GM18951 (cell line): ENCODE data around the gene SLC6A2.

Experiments
- POLR2A ChIP-seq: IDR thresholded peaks from 4 replicates; pipeline ENCODE4 v1.6.1; 2011; ENCODE audit warnings: mild to moderate bottlenecking; ENCODE audit not compliant: insufficient read length, insufficient read depth; ENCODE audit errors: extremely low read depth
- in situ Hi-C: fragments of 300-500 bp; cut with MboI; formaldehyde crosslinking; loops from one replicate; pipeline ENCODE4 v1.12.0; 2022; ENCODE audit warnings: low sequenced_read_pairs, mixed read lengths, inconsistent platforms; ENCODE audit not compliant: unreplicated experiment

SLC6A2 gene

GRCh38 chr16:55634193-55634592, 21.6 kb upstream of the SLC6A2 start:
- TF ChIP-seq POLR2A = no peak
- in situ Hi-C loops = no loop called here

GRCh38 chr16:55638256-55638655, 17.5 kb upstream of the SLC6A2 start:
- TF ChIP-seq POLR2A = no peak

DNA sequence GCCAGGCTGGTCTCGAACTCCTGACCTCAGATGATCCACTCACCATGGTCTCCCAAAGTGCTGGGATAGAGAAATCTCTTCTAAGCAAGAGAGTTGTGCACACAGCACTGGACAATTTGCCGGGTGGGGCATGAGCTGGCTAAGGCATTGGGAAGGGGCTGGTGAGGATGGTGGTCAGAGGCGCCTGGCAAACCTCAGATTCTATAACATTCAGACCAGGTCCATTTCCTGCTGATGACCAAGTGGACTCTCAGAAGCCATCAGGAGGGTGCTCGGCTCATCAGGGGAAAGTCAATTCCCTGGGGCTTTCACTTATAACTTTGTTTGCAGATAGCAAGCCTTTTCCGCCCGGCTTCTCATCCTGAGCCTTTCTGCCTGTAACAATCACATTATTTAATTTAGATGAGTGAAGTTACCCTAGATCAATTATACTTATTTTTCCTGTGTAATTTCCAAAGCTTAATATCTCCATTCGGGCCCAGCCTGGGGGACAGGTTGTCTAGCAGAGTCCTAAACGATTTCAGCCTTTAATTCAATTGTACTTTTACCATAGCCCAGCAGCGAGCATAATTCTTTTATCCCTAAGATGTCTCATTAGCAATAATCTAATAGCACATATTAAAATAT, 15.0 kb upstream of the SLC6A2 start:
- in situ Hi-C loops = no loop called here
- TF ChIP-seq POLR2A = no peak

More at GRCh38 chr16:55638256-55638655, 17.5 kb upstream of the SLC6A2 start:
- in situ Hi-C loops = no loop called here

- TF ChIP-seq POLR2A = no peak
- in situ Hi-C loops = no loop called here
Observed at GRCh38 chr16:55641430-55642056, 14.2 kb upstream of the SLC6A2 start.

- in situ Hi-C loops = no loop called here
- no peak for TF ChIP-seq POLR2A
Observed at GRCh38 chr16:55642611-55643010, 13.2 kb upstream of the SLC6A2 start.

GRCh38 chr16:55643161-55643970, 12.4 kb upstream of the SLC6A2 start:
- no peak for TF ChIP-seq POLR2A
- in situ Hi-C loops = no loop called here

GRCh38 chr16:55645986-55646385, 9.8 kb upstream of the SLC6A2 start:
- TF ChIP-seq POLR2A = no peak
- in situ Hi-C loops = no loop called here

GRCh38 chr16:55647343-55647742, 8.4 kb upstream of the SLC6A2 start:
- TF ChIP-seq POLR2A = no peak
- in situ Hi-C loops = no loop called here

DNA sequence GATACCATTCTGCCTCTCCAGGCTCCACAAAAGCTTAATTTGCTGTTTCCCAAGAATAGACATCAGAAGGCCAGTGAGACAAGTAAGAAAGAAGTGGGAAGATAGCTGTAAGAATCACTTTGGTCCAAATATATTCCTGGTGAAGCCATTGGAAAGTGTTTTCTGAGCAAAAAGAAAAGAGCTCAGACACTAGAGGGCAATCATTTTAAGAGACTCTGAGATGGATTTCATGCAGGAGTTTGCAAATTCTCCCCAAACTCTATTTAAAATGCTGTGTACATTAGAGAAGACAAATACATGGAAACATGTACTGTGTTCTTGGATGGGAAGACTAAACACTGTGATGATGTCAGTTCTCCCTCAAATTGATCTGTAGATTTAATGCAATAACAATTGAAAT, 8.0 kb upstream of the SLC6A2 start:
- TF ChIP-seq POLR2A = no peak
- in situ Hi-C loops = no loop called here

GRCh38 chr16:55651841-55652824, 3.7 kb upstream of the SLC6A2 start:
- in situ Hi-C loops = no loop called here

GRCh38 chr16:55653106-55653505, 2.7 kb upstream of the SLC6A2 start:
- no peak for TF ChIP-seq POLR2A
- in situ Hi-C loops = no loop called here

More at GRCh38 chr16:55651841-55652824, 3.7 kb upstream of the SLC6A2 start:
- no peak for TF ChIP-seq POLR2A

- TF ChIP-seq POLR2A = no peak
- in situ Hi-C loops = no loop called here
Observed at GRCh38 chr16:55655381-55655896, 349 bp upstream of the SLC6A2 start.
